HG02943 (cell line): ENCODE measurements around the gene IGSF21.

Experiments
- ATAC-seq: cut with Tn5 transposase; IDR thresholded peaks from one replicate; pipeline ENCODE4 v1.9.1; 2021; ENCODE audit warnings: mild to moderate bottlenecking, low read depth, moderate library complexity; ENCODE audit not compliant: unreplicated experiment

IGSF21 gene

GRCh38 chr1:18174037-18174436 lies 66.4 kb downstream of the IGSF21 start:
- no peak for ATAC-seq

- ATAC-seq, result no peak
These were observed 67.5 kb downstream of the IGSF21 start for GRCh38 chr1:18175051-18175450.

DNA sequence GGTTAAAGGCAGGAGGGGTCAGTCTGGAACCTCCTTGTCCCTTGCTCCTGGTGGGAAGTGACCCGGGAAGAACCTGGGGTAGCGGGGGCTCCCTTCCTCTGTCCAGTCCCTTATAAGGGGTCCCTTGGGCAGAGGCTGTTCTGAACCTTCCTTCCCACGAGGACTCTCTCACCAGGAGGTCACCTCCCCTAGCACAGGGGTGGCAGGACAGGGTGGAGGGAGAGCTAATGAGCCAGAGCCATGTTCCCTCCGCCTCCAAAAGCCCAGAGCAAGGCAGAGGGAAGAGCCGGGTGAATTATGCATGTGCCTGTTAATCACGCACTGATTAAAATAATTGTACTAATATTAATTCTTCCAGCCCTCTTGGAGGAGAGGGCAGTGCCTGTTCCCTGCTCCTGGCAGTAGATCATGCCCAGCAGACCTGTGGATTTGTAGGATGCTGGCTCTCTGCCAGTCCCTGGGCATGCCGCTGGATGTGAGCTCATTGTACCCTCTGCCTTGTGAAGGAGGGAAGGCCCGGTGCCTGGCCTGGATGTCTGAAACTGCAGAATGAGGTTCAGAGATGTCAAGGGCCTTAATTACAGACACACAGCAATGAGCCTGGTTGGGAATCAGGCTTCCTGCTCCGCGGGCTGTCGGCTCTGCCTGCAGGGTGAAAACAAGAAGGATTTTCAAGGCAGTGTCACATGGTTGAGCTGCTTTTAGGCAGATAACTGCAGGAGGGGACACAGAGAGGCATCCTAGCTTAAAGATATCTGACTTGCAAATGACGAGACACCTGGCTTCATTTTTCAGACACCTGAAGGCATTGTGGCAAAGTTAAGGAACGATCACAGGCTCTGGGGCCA lies 68.2 kb downstream of the IGSF21 start:
- ATAC-seq, result no peak

DNA sequence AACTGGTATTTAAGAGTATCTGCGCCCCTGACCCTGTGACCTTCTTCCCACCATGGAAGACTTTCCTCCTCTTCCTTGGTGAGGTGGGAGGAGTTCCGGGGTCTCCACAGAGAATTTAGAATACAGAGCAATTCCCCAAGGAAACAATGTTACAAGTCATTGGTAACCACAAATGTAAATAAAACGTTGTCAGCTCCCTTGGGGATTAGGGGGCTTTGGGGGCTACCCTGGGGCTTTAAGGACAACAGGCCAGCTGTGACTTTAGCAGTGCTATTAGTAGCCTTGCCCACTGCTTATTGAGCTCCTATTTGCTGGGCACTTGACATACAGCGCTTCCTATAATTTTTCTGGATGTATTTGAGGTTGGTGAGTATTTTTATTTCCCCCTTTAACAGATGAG lies 69.0 kb downstream of the IGSF21 start:
- ATAC-seq, result no peak

GRCh38 chr1:18178111-18178510 lies 70.5 kb downstream of the IGSF21 start:
- no peak for ATAC-seq

DNA sequence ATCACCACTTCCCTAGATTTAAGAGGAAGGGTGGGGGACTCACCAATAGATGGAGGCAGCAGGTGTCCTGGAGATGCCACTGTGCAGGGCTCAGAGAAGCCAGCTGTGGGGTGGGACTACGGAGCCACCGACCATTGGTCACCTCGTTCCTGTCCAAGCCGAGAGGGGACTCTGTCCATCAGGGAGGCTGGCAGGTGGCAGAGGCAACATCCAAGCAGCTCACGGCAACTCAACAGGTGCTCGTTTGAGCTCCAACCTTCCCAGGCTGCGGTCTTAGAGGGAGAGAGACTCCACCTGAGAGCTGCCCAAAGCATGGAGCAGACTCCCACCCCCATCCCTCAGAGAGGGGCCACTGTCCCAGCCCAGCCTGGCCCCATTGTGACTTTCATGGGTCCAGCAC lies 71.4 kb downstream of the IGSF21 start:
- ATAC-seq, result no peak

DNA sequence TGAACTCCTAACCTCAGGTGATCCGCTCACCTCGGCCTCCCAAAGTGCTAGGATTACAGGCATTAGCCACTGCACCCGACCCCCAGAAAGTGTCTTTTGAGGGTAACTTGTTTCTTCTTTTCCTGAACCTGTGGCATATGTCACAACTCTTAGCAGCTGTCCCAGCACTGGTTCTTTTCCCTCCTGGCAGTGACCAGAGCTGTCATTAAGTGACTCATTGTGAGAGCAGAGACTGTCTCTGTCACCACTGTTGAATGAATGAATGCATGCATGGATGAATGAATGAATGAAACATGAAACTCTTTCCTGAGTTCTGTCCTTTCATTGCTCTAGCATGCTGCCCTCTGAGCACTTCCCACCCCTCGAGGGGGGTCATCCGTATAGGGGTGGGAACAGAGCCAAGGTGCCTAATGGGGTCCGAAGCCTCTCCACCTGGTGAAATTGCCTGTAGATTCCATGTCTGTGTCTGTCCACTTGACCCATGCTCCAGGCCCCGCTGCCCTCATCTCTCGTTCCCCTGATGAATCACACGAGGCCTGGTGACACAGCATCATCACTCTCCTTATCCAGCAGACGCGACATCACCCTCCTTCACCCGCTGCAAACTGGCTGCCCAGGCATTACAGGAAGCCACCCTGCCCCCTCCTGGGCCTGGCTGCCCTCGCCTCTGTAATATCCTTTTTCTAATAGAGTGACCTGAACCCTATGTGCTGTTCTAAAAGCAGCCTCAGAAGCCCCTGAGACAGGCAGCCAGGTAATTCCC lies 75.0 kb downstream of the IGSF21 start:
- no peak for ATAC-seq

- ATAC-seq, result no peak
These were observed 75.9 kb downstream of the IGSF21 start for GRCh38 chr1:18183533-18183932.

GRCh38 chr1:18187054-18187453 lies 79.5 kb downstream of the IGSF21 start:
- no peak for ATAC-seq

- ATAC-seq, result no peak
These were observed 81.4 kb downstream of the IGSF21 start for GRCh38 chr1:18188820-18189517.

DNA sequence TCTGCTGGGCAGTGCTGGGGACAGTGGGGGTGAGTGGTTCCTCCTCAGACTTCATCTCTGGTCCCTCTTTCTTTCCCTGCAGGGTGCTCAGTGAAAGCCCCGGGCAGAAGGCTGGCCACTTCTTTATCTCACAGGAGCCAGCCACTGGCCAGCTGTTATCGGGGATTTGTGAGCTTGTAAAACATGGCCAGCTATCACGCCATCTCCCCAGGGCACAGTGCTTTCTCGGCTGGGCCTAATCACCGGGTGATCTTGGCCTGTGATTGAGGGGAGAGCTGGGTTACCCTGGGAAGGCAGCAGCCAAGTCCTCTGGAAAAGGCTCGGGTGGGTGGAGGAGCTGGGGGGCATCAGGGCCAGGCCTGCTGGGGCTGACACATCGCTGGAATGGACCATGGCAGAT lies 83.0 kb downstream of the IGSF21 start:
- ATAC-seq, result no peak

GRCh38 chr1:18191037-18191436 lies 83.4 kb downstream of the IGSF21 start:
- no peak for ATAC-seq

DNA sequence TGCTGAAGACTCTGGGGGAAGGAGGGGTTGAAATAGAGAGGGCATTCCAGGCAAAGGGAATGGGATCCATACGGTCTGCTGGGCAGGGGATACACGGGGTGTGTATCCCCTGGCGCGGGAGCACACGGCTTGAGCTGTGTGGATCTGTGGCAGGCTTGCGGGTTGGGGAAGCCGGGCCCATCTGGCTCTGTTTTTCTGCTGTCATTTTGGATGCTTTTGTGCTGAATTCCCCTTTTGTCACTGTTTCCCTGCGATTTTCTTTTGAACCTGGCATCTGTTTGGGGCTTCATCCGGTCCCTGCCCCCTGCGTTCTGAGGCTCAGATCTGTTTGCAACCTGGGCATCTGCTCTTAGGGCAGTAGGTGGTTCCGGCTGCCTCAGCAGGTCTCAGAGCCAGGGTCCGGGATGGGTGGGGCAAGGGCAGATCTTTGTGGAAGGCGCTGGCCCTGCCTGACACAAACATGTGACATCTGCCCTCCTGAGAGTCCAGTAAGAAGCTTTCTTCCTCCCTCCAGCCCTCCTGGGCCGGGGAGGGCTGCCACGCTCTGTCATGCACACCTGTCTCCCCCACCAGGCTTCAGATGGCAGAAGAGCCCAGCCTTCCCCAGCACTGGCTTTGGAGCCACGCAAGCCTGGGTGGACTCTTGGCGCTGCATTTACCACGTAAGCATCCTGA lies 84.0 kb downstream of the IGSF21 start:
- ATAC-seq, result no peak

DNA sequence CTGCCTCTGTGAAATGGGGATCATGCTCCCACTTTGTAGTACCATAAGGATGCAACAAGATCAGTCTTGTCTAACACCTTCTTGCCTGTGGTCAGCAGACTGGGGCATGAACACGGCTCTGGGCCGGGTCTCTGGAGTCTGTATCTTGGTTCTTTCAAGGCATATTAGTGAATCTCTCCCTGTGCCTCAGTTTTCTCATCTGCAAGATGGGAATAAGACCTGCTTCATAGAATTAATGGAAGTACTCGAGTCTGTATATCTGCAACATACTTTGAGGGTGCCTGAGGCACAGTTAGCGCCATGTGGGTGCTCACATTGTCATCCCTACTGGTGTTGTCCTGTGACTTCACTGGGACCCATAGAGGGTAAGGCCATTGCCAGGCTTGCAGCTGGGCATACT lies 84.6 kb downstream of the IGSF21 start:
- ATAC-seq, result no peak

- no peak for ATAC-seq
These were observed 85.4 kb downstream of the IGSF21 start for GRCh38 chr1:18192974-18193373.

DNA sequence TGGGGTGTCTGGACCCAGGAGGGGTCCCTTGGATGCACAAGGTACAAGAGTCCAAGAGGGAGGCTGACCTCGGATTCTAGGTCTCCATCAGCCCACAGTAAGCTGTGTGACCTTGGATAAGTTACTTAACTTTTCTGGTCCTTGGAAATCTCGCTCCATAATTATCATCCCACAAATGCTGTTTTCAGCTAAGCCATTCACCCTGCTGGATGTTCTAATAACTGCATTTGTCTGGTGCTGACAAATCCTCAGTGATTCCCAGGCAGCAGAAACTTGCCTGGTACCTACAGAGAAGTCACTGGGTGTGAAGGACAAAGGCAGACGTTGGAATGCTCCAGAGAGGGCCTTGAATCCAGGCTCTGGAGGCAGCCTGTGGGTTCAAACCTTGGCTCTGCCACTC lies 89.7 kb downstream of the IGSF21 start:
- ATAC-seq, result no peak

GRCh38 chr1:18198260-18198659 lies 90.7 kb downstream of the IGSF21 start:
- ATAC-seq, result no peak

DNA sequence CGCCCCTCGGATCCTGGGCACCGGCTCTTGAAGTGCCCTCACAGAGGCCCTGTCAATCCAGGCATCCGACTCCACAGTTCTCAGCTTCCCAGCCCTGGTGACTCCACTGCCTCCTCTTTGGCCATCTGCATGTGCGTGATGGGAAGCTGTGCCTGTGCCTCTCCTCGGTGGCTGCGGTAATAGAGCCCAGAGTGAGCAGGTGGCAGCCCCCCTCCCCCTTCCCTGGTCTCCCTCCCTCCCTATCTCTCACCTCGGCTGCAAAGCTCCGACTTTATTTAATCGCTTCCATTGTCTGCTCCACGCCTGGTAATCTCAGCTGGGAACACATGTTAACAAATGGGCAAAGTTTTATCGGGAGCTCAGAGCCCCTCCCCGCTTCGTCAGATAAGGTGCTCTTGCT lies 91.9 kb downstream of the IGSF21 start:
- no peak for ATAC-seq

GRCh38 chr1:18200136-18200717 lies 92.6 kb downstream of the IGSF21 start:
- ATAC-seq, result no peak

GRCh38 chr1:18200918-18201317 lies 93.3 kb downstream of the IGSF21 start:
- no peak for ATAC-seq
